HEK293 (cell line): Measurements from ENCODE around the gene TCEA3.

Experiments
- FEZF1 ChIP-seq: fragments of 450-650 bp; formaldehyde crosslinking; IDR thresholded peaks from 2 replicates; pipeline ENCODE4 v1.5.1; 2016; ENCODE audit warnings: missing biosample characterization, missing genetic modification characterization
- MZF1 ChIP-seq: fragments of 450-650 bp; formaldehyde crosslinking; IDR thresholded peaks from 2 replicates; pipeline ENCODE4 v1.5.1; 2017; ENCODE audit warnings: missing biosample characterization, missing genetic modification characterization, borderline replicate concordance
- SP7 ChIP-seq: fragments of 450-650 bp; formaldehyde crosslinking; IDR thresholded peaks from 2 replicates; pipeline ENCODE4 v1.5.1; 2016; ENCODE audit warnings: missing biosample characterization, missing genetic modification characterization
- ZBTB8A ChIP-seq: fragments of 450-650 bp; formaldehyde crosslinking; IDR thresholded peaks from 2 replicates; pipeline ENCODE4 v1.5.1; 2016; ENCODE audit warnings: missing biosample characterization, missing genetic modification characterization
- ZFP69B ChIP-seq: fragments of 450-650 bp; formaldehyde crosslinking; IDR thresholded peaks from 2 replicates; pipeline ENCODE4 v1.5.1; 2016; ENCODE audit warnings: missing biosample characterization, missing genetic modification characterization
- ZNF155 ChIP-seq: fragments of 450-650 bp; formaldehyde crosslinking; IDR thresholded peaks from 2 replicates; pipeline ENCODE4 v1.5.1; 2016; ENCODE audit warnings: missing biosample characterization, missing genetic modification characterization
- ZNF157 ChIP-seq: fragments of 450-650 bp; formaldehyde crosslinking; IDR thresholded peaks from 2 replicates; pipeline ENCODE4 v1.5.1; 2016; ENCODE audit warnings: missing biosample characterization, missing genetic modification characterization
- ZNF184 ChIP-seq: fragments of 450-650 bp; IDR thresholded peaks from 2 replicates; pipeline ENCODE4 v1.5.1; 2018; ENCODE audit warnings: missing biosample characterization, mild to moderate bottlenecking, missing genetic modification characterization
- ZNF2 ChIP-seq: fragments of 450-650 bp; formaldehyde crosslinking; IDR thresholded peaks from 2 replicates; pipeline ENCODE4 v1.5.1; 2016; ENCODE audit warnings: missing biosample characterization, missing genetic modification characterization
- ZNF23 ChIP-seq: fragments of 450-650 bp; formaldehyde crosslinking; IDR thresholded peaks from 2 replicates; pipeline ENCODE4 v1.5.1; 2016; ENCODE audit warnings: missing biosample characterization, missing genetic modification characterization, borderline replicate concordance
- ZNF248 ChIP-seq: fragments of 450-650 bp; formaldehyde crosslinking; IDR thresholded peaks from 2 replicates; pipeline ENCODE4 v1.5.1; 2017; ENCODE audit warnings: missing biosample characterization, missing genetic modification characterization
- ZNF335 ChIP-seq: fragments of 450-650 bp; formaldehyde crosslinking; conservative IDR thresholded peaks from 2 replicates; pipeline ENCODE4 v1.5.1; 2016; ENCODE audit warnings: missing biosample characterization, missing genetic modification characterization
- ZNF341 ChIP-seq: fragments of 450-650 bp; formaldehyde crosslinking; IDR thresholded peaks from 2 replicates; pipeline ENCODE4; 2016; ENCODE audit warnings: low read depth, missing biosample characterization, missing genetic modification characterization
- ZNF501 ChIP-seq: fragments of 450-650 bp; formaldehyde crosslinking; IDR thresholded peaks from 2 replicates; pipeline ENCODE4 v1.5.1; 2016; ENCODE audit warnings: missing biosample characterization, missing genetic modification characterization
- ZNF521 ChIP-seq: fragments of 450-650 bp; formaldehyde crosslinking; IDR thresholded peaks from 2 replicates; pipeline ENCODE4 v1.5.1; 2017; ENCODE audit warnings: missing biosample characterization, mild to moderate bottlenecking, missing genetic modification characterization
- ZNF549 ChIP-seq: fragments of 450-650 bp; IDR thresholded peaks from 2 replicates; pipeline ENCODE4 v1.5.1; 2018; ENCODE audit warnings: missing biosample characterization, missing genetic modification characterization, mild to moderate bottlenecking, inconsistent platforms, moderate library complexity
- ZNF560 ChIP-seq: fragments of 450-650 bp; formaldehyde crosslinking; IDR thresholded peaks from 2 replicates; pipeline ENCODE4 v1.5.1; 2017; ENCODE audit warnings: missing biosample characterization, missing genetic modification characterization, borderline replicate concordance
- ZNF654 ChIP-seq: fragments of 450-650 bp; formaldehyde crosslinking; IDR thresholded peaks from 2 replicates; pipeline ENCODE4 v1.5.1; 2016; ENCODE audit warnings: low read depth, missing biosample characterization, missing genetic modification characterization
- ZNF660 ChIP-seq: fragments of 450-650 bp; IDR thresholded peaks from 2 replicates; pipeline ENCODE4 v1.5.1; 2018; ENCODE audit warnings: missing biosample characterization, mild to moderate bottlenecking, missing genetic modification characterization
- ZNF768 ChIP-seq: fragments of 450-650 bp; formaldehyde crosslinking; IDR thresholded peaks from 2 replicates; pipeline ENCODE4 v1.5.1; 2018; ENCODE audit warnings: missing biosample characterization, mild to moderate bottlenecking, missing genetic modification characterization
- ZSCAN30 ChIP-seq: fragments of 450-650 bp; IDR thresholded peaks from 2 replicates; pipeline ENCODE4 v1.5.1; 2018; ENCODE audit warnings: missing biosample characterization, mild to moderate bottlenecking, missing genetic modification characterization, moderate library complexity
- TF ChIP-seq, protein P1 (sequence below): fragments of 450-650 bp; formaldehyde crosslinking; IDR thresholded peaks from 2 replicates; pipeline ENCODE4 v1.5.1; 2016; ENCODE audit warnings: missing biosample characterization, missing genetic modification characterization, low read depth
- TF ChIP-seq, protein P2 (sequence below): fragments of 450-650 bp; formaldehyde crosslinking; IDR thresholded peaks from 2 replicates; pipeline ENCODE4 v1.5.1; 2017; ENCODE audit warnings: missing biosample characterization, missing genetic modification characterization
- TF ChIP-seq, protein P3 (sequence below): fragments of 450-650 bp; formaldehyde crosslinking; IDR thresholded peaks from 2 replicates; pipeline ENCODE4 v1.5.1; 2017; ENCODE audit warnings: missing biosample characterization, missing genetic modification characterization
- TF ChIP-seq, protein P4 (sequence below): fragments of 450-650 bp; formaldehyde crosslinking; IDR thresholded peaks from 2 replicates; pipeline ENCODE4 v1.5.1; 2016; ENCODE audit warnings: missing biosample characterization, missing genetic modification characterization
- TF ChIP-seq, protein P5 (sequence below): fragments of 450-650 bp; formaldehyde crosslinking; IDR thresholded peaks from 2 replicates; pipeline ENCODE4 v1.5.1; 2016; ENCODE audit warnings: missing biosample characterization, missing genetic modification characterization
- TF ChIP-seq, protein P6 (sequence below): fragments of 450-650 bp; formaldehyde crosslinking; IDR thresholded peaks from 2 replicates; pipeline ENCODE4 v1.5.1; 2016; ENCODE audit warnings: missing biosample characterization, missing genetic modification characterization

The TCEA3 gene

DNA sequence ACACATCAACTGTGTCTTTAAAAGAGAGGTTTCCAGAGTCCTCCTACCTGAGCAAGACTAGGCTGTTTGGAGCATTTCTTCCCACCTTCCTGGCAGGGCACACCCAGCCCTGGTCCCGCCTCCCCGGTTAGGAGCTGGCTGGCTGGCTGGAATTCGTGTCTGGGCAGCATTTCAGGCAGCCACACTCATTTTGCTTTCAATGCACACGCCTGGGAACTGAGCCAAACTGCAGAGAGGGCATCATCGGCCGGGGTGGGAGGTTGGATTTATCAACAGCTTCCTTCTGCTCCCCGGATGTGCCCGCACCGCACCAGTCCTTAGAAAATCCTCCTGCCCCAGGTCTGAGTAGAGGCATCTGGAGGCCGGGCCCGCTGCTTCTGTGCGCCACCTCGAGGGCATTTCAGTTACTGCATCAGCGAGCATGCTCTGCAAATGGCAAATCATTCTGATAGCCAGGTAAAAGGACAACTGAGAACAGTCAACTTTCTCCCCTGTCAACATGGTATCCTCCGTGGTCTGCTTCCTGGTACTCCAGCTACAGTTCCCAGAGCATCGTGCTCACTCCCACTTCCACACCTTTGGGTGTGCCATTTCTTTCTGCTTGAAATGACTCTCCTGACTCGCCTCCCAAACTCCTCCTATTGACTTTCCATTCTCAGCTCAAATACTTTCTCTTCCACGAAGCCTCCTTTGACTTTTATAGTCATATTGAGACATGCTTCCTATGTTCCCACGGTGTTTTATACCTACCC, 20.6 kb downstream of the TCEA3 start (continued):
- TF ChIP-seq ZNF23 (tag by site-specific recombination): no peak
- TF ChIP-seq ZNF768 (tag by site-specific recombination): no peak
- TF ChIP-seq ZSCAN30 (tag by site-specific recombination): peak; percentile 74
- peak; percentile 85 for TF ChIP-seq SP7 (tag by site-specific recombination)
- TF ChIP-seq, protein P1, sequence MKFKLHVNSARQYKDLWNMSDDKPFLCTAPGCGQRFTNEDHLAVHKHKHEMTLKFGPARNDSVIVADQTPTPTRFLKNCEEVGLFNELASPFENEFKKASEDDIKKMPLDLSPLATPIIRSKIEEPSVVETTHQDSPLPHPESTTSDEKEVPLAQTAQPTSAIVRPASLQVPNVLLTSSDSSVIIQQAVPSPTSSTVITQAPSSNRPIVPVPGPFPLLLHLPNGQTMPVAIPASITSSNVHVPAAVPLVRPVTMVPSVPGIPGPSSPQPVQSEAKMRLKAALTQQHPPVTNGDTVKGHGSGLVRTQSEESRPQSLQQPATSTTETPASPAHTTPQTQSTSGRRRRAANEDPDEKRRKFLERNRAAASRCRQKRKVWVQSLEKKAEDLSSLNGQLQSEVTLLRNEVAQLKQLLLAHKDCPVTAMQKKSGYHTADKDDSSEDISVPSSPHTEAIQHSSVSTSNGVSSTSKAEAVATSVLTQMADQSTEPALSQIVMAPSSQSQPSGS (tag by site-specific recombination): no peak
- TF ChIP-seq ZNF660 (tag by site-specific recombination): peak; percentile 98
- TF ChIP-seq ZNF501 (tag by site-specific recombination): 0 out of 2 replicates have a peak, but pooled peaks have one; percentile 62
- TF ChIP-seq ZNF521 (tag by site-specific recombination): no peak
- TF ChIP-seq ZNF157 (tag by site-specific recombination): no peak
- peak; percentile 98 for TF ChIP-seq ZNF341
- TF ChIP-seq FEZF1 (tag by site-specific recombination): 0 out of 2 replicates have a peak, but pooled peaks have one; percentile 35
- TF ChIP-seq, protein P2, sequence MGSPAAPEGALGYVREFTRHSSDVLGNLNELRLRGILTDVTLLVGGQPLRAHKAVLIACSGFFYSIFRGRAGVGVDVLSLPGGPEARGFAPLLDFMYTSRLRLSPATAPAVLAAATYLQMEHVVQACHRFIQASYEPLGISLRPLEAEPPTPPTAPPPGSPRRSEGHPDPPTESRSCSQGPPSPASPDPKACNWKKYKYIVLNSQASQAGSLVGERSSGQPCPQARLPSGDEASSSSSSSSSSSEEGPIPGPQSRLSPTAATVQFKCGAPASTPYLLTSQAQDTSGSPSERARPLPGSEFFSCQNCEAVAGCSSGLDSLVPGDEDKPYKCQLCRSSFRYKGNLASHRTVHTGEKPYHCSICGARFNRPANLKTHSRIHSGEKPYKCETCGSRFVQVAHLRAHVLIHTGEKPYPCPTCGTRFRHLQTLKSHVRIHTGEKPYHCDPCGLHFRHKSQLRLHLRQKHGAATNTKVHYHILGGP (tag by site-specific recombination): no peak; the same call in 1 of the 2 replicates
- TF ChIP-seq ZNF184: peak; percentile 37; the same call in 1 of the 2 replicates
- peak; percentile 83 for TF ChIP-seq ZNF335
- no peak for TF ChIP-seq ZNF560 (tag by site-specific recombination)
- peak; percentile 70 for TF ChIP-seq ZNF654 (tag by site-specific recombination)
- TF ChIP-seq, protein P3, sequence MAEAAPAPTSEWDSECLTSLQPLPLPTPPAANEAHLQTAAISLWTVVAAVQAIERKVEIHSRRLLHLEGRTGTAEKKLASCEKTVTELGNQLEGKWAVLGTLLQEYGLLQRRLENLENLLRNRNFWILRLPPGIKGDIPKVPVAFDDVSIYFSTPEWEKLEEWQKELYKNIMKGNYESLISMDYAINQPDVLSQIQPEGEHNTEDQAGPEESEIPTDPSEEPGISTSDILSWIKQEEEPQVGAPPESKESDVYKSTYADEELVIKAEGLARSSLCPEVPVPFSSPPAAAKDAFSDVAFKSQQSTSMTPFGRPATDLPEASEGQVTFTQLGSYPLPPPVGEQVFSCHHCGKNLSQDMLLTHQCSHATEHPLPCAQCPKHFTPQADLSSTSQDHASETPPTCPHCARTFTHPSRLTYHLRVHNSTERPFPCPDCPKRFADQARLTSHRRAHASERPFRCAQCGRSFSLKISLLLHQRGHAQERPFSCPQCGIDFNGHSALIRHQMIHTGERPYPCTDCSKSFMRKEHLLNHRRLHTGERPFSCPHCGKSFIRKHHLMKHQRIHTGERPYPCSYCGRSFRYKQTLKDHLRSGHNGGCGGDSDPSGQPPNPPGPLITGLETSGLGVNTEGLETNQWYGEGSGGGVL: peak; percentile 86
- TF ChIP-seq ZNF155: no peak
- TF ChIP-seq ZFP69B (tag by site-specific recombination): peak; percentile 78
- TF ChIP-seq, protein P4, sequence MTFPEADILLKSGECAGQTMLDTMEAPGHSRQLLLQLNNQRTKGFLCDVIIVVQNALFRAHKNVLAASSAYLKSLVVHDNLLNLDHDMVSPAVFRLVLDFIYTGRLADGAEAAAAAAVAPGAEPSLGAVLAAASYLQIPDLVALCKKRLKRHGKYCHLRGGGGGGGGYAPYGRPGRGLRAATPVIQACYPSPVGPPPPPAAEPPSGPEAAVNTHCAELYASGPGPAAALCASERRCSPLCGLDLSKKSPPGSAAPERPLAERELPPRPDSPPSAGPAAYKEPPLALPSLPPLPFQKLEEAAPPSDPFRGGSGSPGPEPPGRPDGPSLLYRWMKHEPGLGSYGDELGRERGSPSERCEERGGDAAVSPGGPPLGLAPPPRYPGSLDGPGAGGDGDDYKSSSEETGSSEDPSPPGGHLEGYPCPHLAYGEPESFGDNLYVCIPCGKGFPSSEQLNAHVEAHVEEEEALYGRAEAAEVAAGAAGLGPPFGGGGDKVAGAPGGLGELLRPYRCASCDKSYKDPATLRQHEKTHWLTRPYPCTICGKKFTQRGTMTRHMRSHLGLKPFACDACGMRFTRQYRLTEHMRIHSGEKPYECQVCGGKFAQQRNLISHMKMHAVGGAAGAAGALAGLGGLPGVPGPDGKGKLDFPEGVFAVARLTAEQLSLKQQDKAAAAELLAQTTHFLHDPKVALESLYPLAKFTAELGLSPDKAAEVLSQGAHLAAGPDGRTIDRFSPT: peak; percentile 73
- TF ChIP-seq, protein P5, sequence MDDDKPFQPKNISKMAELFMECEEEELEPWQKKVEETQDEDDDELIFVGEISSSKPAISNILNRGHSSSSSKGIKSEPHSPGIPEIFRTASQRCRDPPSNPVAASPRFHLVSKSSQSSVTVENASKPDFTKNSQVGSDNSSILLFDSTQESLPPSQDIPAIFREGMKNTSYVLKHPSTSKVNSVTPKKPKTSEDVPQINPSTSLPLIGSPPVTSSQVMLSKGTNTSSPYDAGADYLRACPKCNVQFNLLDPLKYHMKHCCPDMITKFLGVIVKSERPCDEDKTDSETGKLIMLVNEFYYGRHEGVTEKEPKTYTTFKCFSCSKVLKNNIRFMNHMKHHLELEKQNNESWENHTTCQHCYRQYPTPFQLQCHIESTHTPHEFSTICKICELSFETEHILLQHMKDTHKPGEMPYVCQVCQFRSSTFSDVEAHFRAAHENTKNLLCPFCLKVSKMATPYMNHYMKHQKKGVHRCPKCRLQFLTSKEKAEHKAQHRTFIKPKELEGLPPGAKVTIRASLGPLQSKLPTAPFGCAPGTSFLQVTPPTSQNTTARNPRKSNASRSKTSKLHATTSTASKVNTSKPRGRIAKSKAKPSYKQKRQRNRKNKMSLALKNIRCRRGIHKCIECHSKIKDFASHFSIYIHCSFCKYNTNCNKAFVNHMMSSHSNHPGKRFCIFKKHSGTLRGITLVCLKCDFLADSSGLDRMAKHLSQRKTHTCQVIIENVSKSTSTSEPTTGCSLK (tag by site-specific recombination): no peak
- TF ChIP-seq ZNF549: no peak
- TF ChIP-seq, protein P6, sequence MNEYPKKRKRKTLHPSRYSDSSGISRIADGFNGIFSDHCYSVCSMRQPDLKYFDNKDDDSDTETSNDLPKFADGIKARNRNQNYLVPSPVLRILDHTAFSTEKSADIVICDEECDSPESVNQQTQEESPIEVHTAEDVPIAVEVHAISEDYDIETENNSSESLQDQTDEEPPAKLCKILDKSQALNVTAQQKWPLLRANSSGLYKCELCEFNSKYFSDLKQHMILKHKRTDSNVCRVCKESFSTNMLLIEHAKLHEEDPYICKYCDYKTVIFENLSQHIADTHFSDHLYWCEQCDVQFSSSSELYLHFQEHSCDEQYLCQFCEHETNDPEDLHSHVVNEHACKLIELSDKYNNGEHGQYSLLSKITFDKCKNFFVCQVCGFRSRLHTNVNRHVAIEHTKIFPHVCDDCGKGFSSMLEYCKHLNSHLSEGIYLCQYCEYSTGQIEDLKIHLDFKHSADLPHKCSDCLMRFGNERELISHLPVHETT: no peak
- TF ChIP-seq ZNF248 (tag by site-specific recombination): no peak
- TF ChIP-seq ZNF2 (tag by site-specific recombination): peak; percentile 80; the same call in 1 of the 2 replicates
- peak; percentile 40; the same call in 1 of the 2 replicates for TF ChIP-seq MZF1 (tag by site-specific recombination)
- TF ChIP-seq ZBTB8A (tag by site-specific recombination): no peak; the same call in 1 of the 2 replicates
